Trophoblast cell (in vitro differentiated cells and primary cell): ENCODE data around the gene PLCH2.

Experiments used
- DNase-seq, 2 donors: peaks; one replicate each; pipeline ENCODE4 v3.0.0-alpha.2; 2016
- H2AFZ ChIP-seq: 2 replicates; pipeline ENCODE4 v1.6.1; 2013; ENCODE audit warnings: low read length, moderate library complexity, mild to moderate bottlenecking; ENCODE audit not compliant: insufficient read depth, poor library complexity
- H2AK5ac ChIP-seq: 2 replicates; pipeline ENCODE4 v1.6.1; 2013; ENCODE audit warnings: mild to moderate bottlenecking, low read length
- H2BK120ac ChIP-seq: 2 replicates; pipeline ENCODE4 v1.6.1; 2013; ENCODE audit warnings: low read length, mild to moderate bottlenecking, moderate library complexity; ENCODE audit not compliant: insufficient read depth, poor library complexity
- H2BK12ac ChIP-seq: 2 replicates; pipeline ENCODE4 v1.6.1; 2013; ENCODE audit warnings: mild to moderate bottlenecking, low read length, moderate library complexity
- H2BK5ac ChIP-seq: 2 replicates; pipeline ENCODE4 v1.6.1; 2013; ENCODE audit warnings: low read length, low read depth, moderate library complexity, mild to moderate bottlenecking; ENCODE audit not compliant: poor library complexity
- H3K14ac ChIP-seq: 2 replicates; pipeline ENCODE4 v1.6.1; 2013; ENCODE audit warnings: mild to moderate bottlenecking, low read length
- H3K18ac ChIP-seq: 2 replicates; pipeline ENCODE4 v1.6.1; 2013; ENCODE audit warnings: mild to moderate bottlenecking, low read length
- H3K23ac ChIP-seq: 2 replicates; pipeline ENCODE4 v1.6.1; 2013; ENCODE audit warnings: low read length
- H3K27ac ChIP-seq: 2 replicates; pipeline ENCODE4 v1.5.1; 2013; ENCODE audit warnings: low read depth, mild to moderate bottlenecking, inconsistent platforms, low read length, moderate library complexity
- H3K27me3 ChIP-seq: 2 replicates; pipeline ENCODE4 v1.6.1; 2013; ENCODE audit warnings: inconsistent platforms, mild to moderate bottlenecking, low read length, moderate library complexity; ENCODE audit not compliant: insufficient read depth
- H3K36me3 ChIP-seq, 2 experiments: 1 replicate in 1 of 2; 2 replicates in 1 of 2; pipeline ENCODE4 v1.6.1; 2013; ENCODE audit warnings: low read length in 2 of 2, mild to moderate bottlenecking in 2 of 2, moderate library complexity in 1 of 2; ENCODE audit not compliant: insufficient read depth in 2 of 2, control insufficient read depth in 1 of 2
- H3K4ac ChIP-seq: 2 replicates; pipeline ENCODE4 v1.6.1; 2013; ENCODE audit warnings: low read depth, mild to moderate bottlenecking, low read length, moderate library complexity
- H3K4me1 ChIP-seq, 2 experiments: 1 replicate in 1 of 2; 2 replicates in 1 of 2; pipeline ENCODE4 v1.6.1; 2013; ENCODE audit warnings: low read length in 2 of 2, mild to moderate bottlenecking in 2 of 2, moderate library complexity in 1 of 2; ENCODE audit not compliant: insufficient read depth in 2 of 2, control insufficient read depth in 1 of 2
- H3K4me2 ChIP-seq: 2 replicates; pipeline ENCODE4 v1.6.1; 2013; ENCODE audit warnings: inconsistent platforms, mild to moderate bottlenecking, low read length, moderate library complexity
- H3K4me3 ChIP-seq: 2 replicates; pipeline ENCODE4 v1.5.1; 2013; ENCODE audit warnings: mild to moderate bottlenecking, low read depth, low read length, inconsistent platforms
- H3K79me1 ChIP-seq: one replicate; pipeline ENCODE4 v1.6.1; 2013; ENCODE audit warnings: low read length
- H3K79me2 ChIP-seq: 2 replicates; pipeline ENCODE4 v1.6.1; 2013; ENCODE audit warnings: low read length, mild to moderate bottlenecking; ENCODE audit not compliant: control insufficient read depth, insufficient read depth, poor library complexity
- H3K9ac ChIP-seq: 2 replicates; pipeline ENCODE4 v1.6.1; 2013; ENCODE audit warnings: mild to moderate bottlenecking, low read length
- H3K9me3 ChIP-seq: 2 replicates; pipeline ENCODE4 v1.6.1; 2013; ENCODE audit warnings: low read depth, mild to moderate bottlenecking, control low read depth, inconsistent platforms, low read length; ENCODE audit not compliant: insufficient read depth
- H4K12ac ChIP-seq: 2 replicates; pipeline ENCODE4 v1.6.1; 2013; ENCODE audit warnings: low read depth, mild to moderate bottlenecking, low read length, moderate library complexity
- H4K8ac ChIP-seq: 2 replicates; pipeline ENCODE4 v1.6.1; 2013; ENCODE audit warnings: low read depth, mild to moderate bottlenecking, low read length, moderate library complexity
- H4K91ac ChIP-seq: one replicate; pipeline ENCODE4 v1.6.1; 2013; ENCODE audit warnings: low read depth, mild to moderate bottlenecking, low read length, moderate library complexity
- WGBS: extraction: QIAGEN DNeasy Blood & Tissue Kit; methylation state at CpG from one replicate; pipeline ENCODE4 v1.1.7; 2013; ENCODE audit warnings: missing lambda C conversion rate; ENCODE audit not compliant: insufficient read length, insufficient coverage; ENCODE audit errors: extremely low coverage; 5-methylcytosine and 5-hydroxymethylcytosine counted together

The PLCH2 gene

DNA sequence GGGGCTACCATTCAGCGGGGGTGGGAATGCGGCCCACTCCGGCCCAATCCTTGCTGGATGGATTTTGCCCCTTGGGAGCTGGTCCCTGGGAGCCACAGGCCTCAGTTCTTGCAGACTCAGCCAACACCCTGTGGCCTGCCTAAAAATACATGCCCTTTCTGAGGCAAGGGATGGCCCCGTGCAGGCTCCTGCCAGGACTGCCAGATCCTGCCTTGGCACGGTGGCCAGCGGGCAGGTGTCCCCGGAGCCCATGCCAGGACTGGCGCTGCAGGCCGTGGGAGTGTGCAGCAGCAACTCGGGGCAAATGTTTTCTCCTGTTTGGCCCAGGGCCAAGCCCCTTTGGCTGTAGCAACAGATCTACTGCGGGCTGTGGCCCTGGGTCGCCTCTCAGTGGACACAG, 51.9 kb downstream of the PLCH2 start:
- no peak overlapping the region for H3K4me3 ChIP-seq
- H3K9me3 ChIP-seq: peaks cover 3% of the 10 kb centered on the region
- H4K8ac ChIP-seq: no peak overlapping the region
- peak in 1 of 2 donors; percentile 7 for DNase-seq
- no peak overlapping the region for H3K9ac ChIP-seq
- no CpG with 5 or more reads among the region's 12 CpGs for WGBS
- H3K27me3 ChIP-seq: peaks cover 51% of the 10 kb centered on the region
- peaks cover 12% of the 10 kb centered on the region for H3K79me2 ChIP-seq
- no peak overlapping the region for H2BK120ac ChIP-seq
- H2BK12ac ChIP-seq: no peak overlapping the region
- no peaks in the 10 kb centered on the region for H3K36me3 ChIP-seq
- H3K27ac ChIP-seq: no peak overlapping the region
- H2AK5ac ChIP-seq: no peak overlapping the region
- no peak overlapping the region for H2AFZ ChIP-seq
- H3K4ac ChIP-seq: no peak overlapping the region
- peaks cover 9 to 20% of the 10 kb centered on the region in 2 experiments for H3K4me1 ChIP-seq
- H3K23ac ChIP-seq: no peak overlapping the region
- H3K79me1 ChIP-seq: peaks cover 7% of the 10 kb centered on the region
- no peak overlapping the region for H4K12ac ChIP-seq
- H3K4me2 ChIP-seq: no peak overlapping the region
- no peak overlapping the region for H3K14ac ChIP-seq
- H3K18ac ChIP-seq: no peak overlapping the region
- H2BK5ac ChIP-seq: no peak overlapping the region
- H4K91ac ChIP-seq: no peak overlapping the region

- Histone ChIP-seq H3K14ac (no peak overlapping the region), H3K79me2 (peaks cover 11% of the 10 kb centered on the region), H4K12ac (no peak overlapping the region), H2BK120ac (no peak overlapping the region), H3K4me2 (no peak overlapping the region), H3K36me3 (no peaks in the 10 kb centered on the region), H3K27ac (no peak overlapping the region), H3K4me1 (peaks cover 8 to 21% of the 10 kb centered on the region in 2 experiments), H4K8ac (no peak overlapping the region), H3K4me3 (no peak overlapping the region), H3K23ac (no peak overlapping the region), H2AFZ (no peak overlapping the region), H3K27me3 (peaks cover 51% of the 10 kb centered on the region), H3K9me3 (peaks cover 3% of the 10 kb centered on the region), H2AK5ac (no peak overlapping the region), H3K18ac (no peak overlapping the region), H2BK5ac (no peak overlapping the region), H2BK12ac (no peak overlapping the region), H3K9ac (no peak overlapping the region), H4K91ac (no peak overlapping the region), H3K79me1 (peaks cover 7% of the 10 kb centered on the region), H3K4ac (no peak overlapping the region)
- no CpG with 5 or more reads among the region's 10 CpGs for WGBS
- no peak for DNase-seq
Measured at GRCh38 chr1:2528611-2528965, 52.5 kb downstream of the PLCH2 start.

DNA sequence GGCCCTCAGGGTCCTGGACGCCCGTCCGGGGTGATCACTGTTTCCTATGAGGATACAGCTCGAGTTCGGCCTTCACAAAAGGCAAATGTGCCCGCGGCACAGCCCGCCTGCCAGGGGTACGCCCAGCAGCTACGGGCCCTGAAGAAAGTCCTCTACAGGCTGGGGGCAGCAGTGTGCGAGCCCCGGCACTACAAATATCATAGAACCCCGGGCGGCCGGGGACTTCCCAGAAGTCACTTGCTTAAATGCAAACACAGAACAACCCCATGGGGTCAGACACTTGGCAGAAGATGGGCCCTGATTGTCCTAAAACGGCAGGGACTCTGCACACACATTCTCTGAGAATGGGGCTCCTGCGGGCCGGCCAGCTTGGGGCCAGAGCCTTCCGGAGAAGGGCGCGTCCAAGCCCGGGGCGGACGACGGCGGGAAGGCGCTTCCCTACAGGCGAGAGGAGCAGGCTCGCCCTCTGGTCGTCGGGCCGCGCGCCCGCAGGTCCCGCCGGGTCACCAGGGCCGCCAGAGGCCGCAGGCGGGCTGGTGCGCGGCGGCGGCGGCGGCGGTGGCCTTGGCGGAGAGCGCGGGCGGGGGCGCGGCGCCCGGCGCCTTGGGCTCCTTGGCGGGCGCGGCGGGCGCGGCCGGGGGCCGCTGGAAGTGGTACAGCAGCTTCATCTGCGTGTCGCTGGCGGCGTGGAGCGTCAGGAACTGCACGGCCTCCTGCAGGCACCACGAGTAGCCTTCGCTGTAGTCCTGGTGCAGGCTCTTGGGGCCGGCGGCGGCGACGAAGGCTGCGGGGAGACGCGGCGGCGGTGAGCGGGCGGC, 53.1 kb downstream of the PLCH2 start:
- H3K18ac ChIP-seq: no peak overlapping the region
- H3K4me2 ChIP-seq: peak overlapping the region; percentile 29
- no peak overlapping the region for H3K4me3 ChIP-seq
- no peak overlapping the region for H4K12ac ChIP-seq
- H2AFZ ChIP-seq: no peak overlapping the region
- no peak overlapping the region for H3K4ac ChIP-seq
- H3K79me1 ChIP-seq: peaks cover 10% of the 10 kb centered on the region
- H4K91ac ChIP-seq: no peak overlapping the region
- no peak overlapping the region for H2BK5ac ChIP-seq
- H3K9me3 ChIP-seq: peaks cover 3% of the 10 kb centered on the region
- no peak overlapping the region for H2AK5ac ChIP-seq
- no peak overlapping the region for H3K23ac ChIP-seq
- no peak overlapping the region for H2BK120ac ChIP-seq
- H3K4me1 ChIP-seq: peaks cover 10 to 21% of the 10 kb centered on the region in 2 experiments
- H2BK12ac ChIP-seq: no peak overlapping the region
- no peak overlapping the region for H3K9ac ChIP-seq
- no peaks in the 10 kb centered on the region for H3K36me3 ChIP-seq
- H3K14ac ChIP-seq: no peak overlapping the region
- peaks cover 9% of the 10 kb centered on the region for H3K79me2 ChIP-seq
- no CpG with 5 or more reads among the region's 84 CpGs for WGBS
- DNase-seq: peak; percentile 73
- no peak overlapping the region for H4K8ac ChIP-seq
- H3K27ac ChIP-seq: no peak overlapping the region
- peaks cover 51% of the 10 kb centered on the region for H3K27me3 ChIP-seq

- Histone ChIP-seq H3K4me2 (peak within 1 kb of the TSS; percentile 29), H3K36me3 (no peaks in the 10 kb centered on the region), H3K4ac (no peak within 1 kb of the TSS), H4K8ac (no peak within 1 kb of the TSS), H3K27ac (no peak within 1 kb of the TSS), H2BK5ac (no peak within 1 kb of the TSS), H3K23ac (no peak within 1 kb of the TSS), H2BK120ac (no peak within 1 kb of the TSS), H3K18ac (no peak within 1 kb of the TSS), H3K9me3 (peaks cover 3% of the 10 kb centered on the region), H4K91ac (no peak within 1 kb of the TSS), H3K4me3 (no peak within 1 kb of the TSS), H3K4me1 (peaks cover 16 to 22% of the 10 kb centered on the region in 2 experiments), H3K79me2 (peaks cover 9% of the 10 kb centered on the region), H3K9ac (no peak within 1 kb of the TSS), H2AK5ac (no peak within 1 kb of the TSS), H3K79me1 (peaks cover 10% of the 10 kb centered on the region), H3K27me3 (peaks cover 51% of the 10 kb centered on the region), H2BK12ac (no peak within 1 kb of the TSS), H4K12ac (no peak within 1 kb of the TSS), H2AFZ (no peak within 1 kb of the TSS), H3K14ac (no peak within 1 kb of the TSS)
- WGBS: no CpG with 5 or more reads among the region's 91 CpGs
- DNase-seq: peak in 1 of 2 donors; percentile 19
Measured at GRCh38 chr1:2529784-2530512, 53.9 kb downstream of the PLCH2 start, which contains the start of gene HES5. TSS of gene HES5 (minus strand) at chr1:2530263. CDS start at chr1:2530164, 99 bp downstream.
